Fibroblast of lung (primary cell): ENCODE results near the gene PRRC2B. TPM values are rescaled to one million over a fixed set of nuclear protein-coding genes. Genes with fewer than 3 reads are reported as not detected.

Experiments used
- DNase-seq, 2 donors: peaks; one replicate each; pipeline versions ENCODE4 v3.0.0 to v3.0.0-alpha.2; 2010; ENCODE audit warnings: low read depth in 2 of 2
- H2AFZ ChIP-seq: 2 replicates; pipeline ENCODE4 v1.5.1; 2012; ENCODE audit warnings: low read length, control low read depth, inconsistent platforms
- H3K27ac ChIP-seq: 2 replicates; pipeline ENCODE4 v1.5.1; 2011; ENCODE audit warnings: low read length, control low read depth; ENCODE audit not compliant: insufficient read depth
- H3K27me3 ChIP-seq: 2 replicates; pipeline ENCODE4 v1.5.1; 2011; ENCODE audit warnings: mild to moderate bottlenecking, low read length; ENCODE audit not compliant: control insufficient read depth, insufficient read depth
- H3K36me3 ChIP-seq: 2 replicates; pipeline ENCODE4 v1.5.1; 2011; ENCODE audit warnings: low read length; ENCODE audit not compliant: control insufficient read depth, insufficient read depth
- H3K4me1 ChIP-seq: 2 replicates; pipeline ENCODE4 v1.5.1; 2011; ENCODE audit warnings: low read length; ENCODE audit not compliant: control insufficient read depth, insufficient read depth; ENCODE audit errors: extremely low read depth
- H3K4me2 ChIP-seq: 2 replicates; pipeline ENCODE4 v1.5.1; 2011; ENCODE audit warnings: low read length, control low read depth; ENCODE audit not compliant: insufficient read depth; ENCODE audit errors: extremely low read depth
- H3K4me3 ChIP-seq, 4 experiments: fragments of 200-600 bp in 1 of 4; sonication (generic) in 1 of 4; replicated peaks in 1 of 4; 2 replicates each; pipeline ENCODE4 v1.5.1; 2011 to 2016; ENCODE audit warnings: low read length in 4 of 4, low read depth in 3 of 4, mild to moderate bottlenecking in 3 of 4, control low read depth in 2 of 4, inconsistent platforms in 1 of 4, mixed read lengths in 1 of 4; ENCODE audit not compliant: insufficient read depth in 1 of 4; ENCODE audit errors: control extremely low read depth in 1 of 4
- H3K79me2 ChIP-seq: 2 replicates; pipeline ENCODE4 v1.5.1; 2012; ENCODE audit warnings: mild to moderate bottlenecking, low read length, inconsistent platforms; ENCODE audit not compliant: control insufficient read depth, insufficient read depth
- H3K9ac ChIP-seq: 2 replicates; pipeline ENCODE4 v1.5.1; 2011; ENCODE audit warnings: mild to moderate bottlenecking, low read length, control low read depth; ENCODE audit not compliant: insufficient read depth
- H3K9me3 ChIP-seq: 2 replicates; pipeline ENCODE4 v1.5.1; 2012; ENCODE audit warnings: low read depth, low read length; ENCODE audit not compliant: control insufficient read depth, insufficient read depth
- H4K20me1 ChIP-seq: 2 replicates; pipeline ENCODE4 v1.5.1; 2011; ENCODE audit warnings: low read length; ENCODE audit not compliant: control insufficient read depth, insufficient read depth; ENCODE audit errors: extremely low read depth
- CTCF ChIP-seq, 2 donors: IDR thresholded peaks in 1 of 2; conservative IDR thresholded peaks in 1 of 2; 1 replicate in 1 of 2; 2 replicates in 1 of 2; pipeline ENCODE4 v1.5.1; 2011 to 2012; ENCODE audit warnings: low read length in 2 of 2, control low read depth in 1 of 2, inconsistent platforms in 1 of 2, low read depth in 1 of 2, mild to moderate bottlenecking in 1 of 2
- EZH2 ChIP-seq: IDR thresholded peaks from 2 replicates; pipeline ENCODE4 v1.5.1; 2012; ENCODE audit warnings: low read length, control low read depth, mild to moderate bottlenecking; ENCODE audit errors: missing control alignments
- polyA plus RNA-seq, 2 donors: library from polyadenylated mRNA; depleted of rRNA in 1 of 2; stranded (reverse) in 1 of 2; unstranded in 1 of 2; fragments of >200 nt; gene quantifications; 2 replicates each; pipeline ENCODE4 v1.2.1, GENCODE V29; 2011 to 2012; ENCODE audit warnings: missing spikeins in 1 of 2
- total RNA-seq: library from RNA; depleted of rRNA; stranded (reverse); fragments of >200 nt; gene quantifications from 2 replicates; pipeline ENCODE4 v1.2.1, GENCODE V29; 2014

Gene PRRC2B
- total and polyA plus RNA-seq, 2 donors (not counting 1 experiment from before 2014, with no cell fraction given): 29.9 to 66.4 TPM

GRCh38 chr9:131485728-131486422 lies 92.0 kb downstream of the PRRC2B start:
- no peak for DNase-seq
- H3K9ac ChIP-seq: no peak overlapping the region
- no peaks in the 10 kb centered on the region for H4K20me1 ChIP-seq
- peaks cover 62% of the 10 kb centered on the region for H3K36me3 ChIP-seq
- H3K27ac ChIP-seq: no peak overlapping the region
- no peaks in the 10 kb centered on the region for H3K27me3 ChIP-seq
- no peaks in the 10 kb centered on the region for H3K4me1 ChIP-seq
- no peaks in the 10 kb centered on the region for H3K9me3 ChIP-seq
- no peak overlapping the region for H3K4me3 ChIP-seq
- no peaks in the 10 kb centered on the region for H3K79me2 ChIP-seq
- no peak for TF ChIP-seq EZH2
- no peak for TF ChIP-seq CTCF (conservative IDR thresholded peaks at IDR 0.05 in 1 of 2, IDR thresholded peaks at IDR 0.05 in 1 of 2; ENCODE audit: low read depth in 1 of 2, low read length in 2 of 2)
- no peak overlapping the region for H2AFZ ChIP-seq
- no peak overlapping the region for H3K4me2 ChIP-seq

GRCh38 chr9:131487001-131487400 lies 93.1 kb downstream of the PRRC2B start:
- H3K9ac ChIP-seq: no peak overlapping the region

GRCh38 chr9:131487621-131488031 lies 93.7 kb downstream of the PRRC2B start:
- no peak for TF ChIP-seq CTCF (conservative IDR thresholded peaks at IDR 0.05 in 1 of 2, IDR thresholded peaks at IDR 0.05 in 1 of 2; ENCODE audit: low read depth in 1 of 2, low read length in 2 of 2)
- no peak for TF ChIP-seq EZH2
- H3K36me3 ChIP-seq: peaks cover 61% of the 10 kb centered on the region
- H2AFZ ChIP-seq: no peak overlapping the region
- H3K9me3 ChIP-seq: no peaks in the 10 kb centered on the region
- H3K9ac ChIP-seq: no peak overlapping the region
- H3K27ac ChIP-seq: no peak overlapping the region
- no peak for DNase-seq
- no peak overlapping the region for H3K4me3 ChIP-seq
- no peaks in the 10 kb centered on the region for H3K4me1 ChIP-seq
- H3K4me2 ChIP-seq: no peak overlapping the region
- H3K27me3 ChIP-seq: no peaks in the 10 kb centered on the region
- no peaks in the 10 kb centered on the region for H3K79me2 ChIP-seq
- H4K20me1 ChIP-seq: no peaks in the 10 kb centered on the region

More at GRCh38 chr9:131487001-131487400, 93.1 kb downstream of the PRRC2B start:
- Histone ChIP-seq H2AFZ (no peak overlapping the region), H3K4me2 (no peak overlapping the region), H3K27me3 (no peaks in the 10 kb centered on the region), H3K36me3 (peaks cover 61% of the 10 kb centered on the region), H3K4me3 (no peak overlapping the region), H3K4me1 (no peaks in the 10 kb centered on the region), H4K20me1 (no peaks in the 10 kb centered on the region), H3K79me2 (no peaks in the 10 kb centered on the region), H3K9me3 (no peaks in the 10 kb centered on the region), H3K27ac (no peak overlapping the region)
- no peak for DNase-seq
- no peak for TF ChIP-seq CTCF (conservative IDR thresholded peaks at IDR 0.05 in 1 of 2, IDR thresholded peaks at IDR 0.05 in 1 of 2; ENCODE audit: low read depth in 1 of 2, low read length in 2 of 2)
- TF ChIP-seq EZH2: no peak
